Fibroblast of upper back skin (primary cell): ENCODE data around the gene GCK.
A peak's percentile ranks its signal among the peaks of the same experiment; 100 is the strongest.

Experiments used
- DNase-seq: peaks from one replicate; pipeline ENCODE4 v3.0.0-alpha.2; 2013

The GCK gene

GRCh38 chr7:44222074-44222473, 32.8 kb upstream of the GCK start:
- no peak for DNase-seq

DNA sequence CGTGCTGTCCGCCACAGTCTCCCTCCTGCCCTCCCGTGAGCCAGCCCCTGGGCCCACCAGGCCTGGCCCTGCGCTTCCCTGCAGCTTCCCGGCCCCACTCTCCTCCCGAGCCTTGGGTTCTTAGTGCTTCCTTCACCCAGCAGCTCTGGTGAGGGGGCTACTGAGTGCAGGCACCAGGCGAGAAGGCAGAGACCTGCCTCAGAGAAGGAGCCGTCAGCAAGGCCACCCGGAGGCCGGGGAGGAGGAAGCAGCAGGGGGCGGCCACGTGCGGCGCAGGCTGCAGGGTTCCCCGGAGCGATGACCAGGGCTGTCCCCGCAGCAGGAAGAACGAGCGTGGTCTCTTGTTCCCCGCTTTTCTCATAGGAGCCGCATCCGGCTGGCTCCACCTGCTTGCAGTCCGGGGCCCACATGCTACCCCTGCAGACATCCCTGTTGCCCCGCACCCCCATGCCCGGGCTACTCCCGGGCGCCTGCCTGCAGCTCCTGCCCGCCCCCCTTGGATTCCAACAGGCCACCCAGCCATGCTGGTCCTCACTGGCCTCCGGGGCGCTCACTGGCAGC, 32.1 kb upstream of the GCK start:
- peak; percentile 9 for DNase-seq

GRCh38 chr7:44220358-44221112, 31.3 kb upstream of the GCK start:
- no peak for DNase-seq

- DNase-seq, result no peak
These were observed 30.8 kb upstream of the GCK start for GRCh38 chr7:44220046-44220357.

DNA sequence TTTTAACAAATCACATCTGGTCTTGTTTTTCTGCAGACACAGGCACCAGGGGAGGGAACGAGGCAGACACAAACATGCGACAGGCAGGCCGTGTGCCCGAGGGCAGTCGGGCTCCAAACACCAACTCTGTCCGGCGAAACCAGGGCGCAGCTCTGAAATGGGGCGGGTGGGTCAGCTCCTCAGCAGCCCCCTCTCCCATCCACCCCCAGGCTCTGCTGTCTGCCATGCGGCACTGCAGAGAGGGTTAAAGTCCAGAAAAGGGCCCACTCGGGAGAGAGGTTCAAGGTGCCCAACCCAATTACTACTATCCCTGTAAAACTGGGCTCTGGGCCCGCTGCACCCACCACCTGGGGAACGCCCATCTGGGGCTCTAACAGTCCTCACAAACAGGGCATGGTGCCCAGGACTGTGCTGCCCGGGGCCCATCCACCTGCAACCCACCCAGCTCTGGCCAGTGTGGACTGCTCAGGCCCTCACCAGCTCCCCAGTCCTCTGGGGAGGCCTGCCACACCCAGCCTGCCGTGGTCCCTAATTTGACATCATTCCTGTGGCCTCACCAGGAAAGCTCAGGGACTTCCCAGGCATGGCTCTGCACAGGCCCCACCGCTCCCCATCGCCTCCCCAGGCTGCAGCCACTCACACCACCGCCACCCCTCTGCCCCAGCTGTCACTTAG, 30.3 kb upstream of the GCK start:
- no peak for DNase-seq

DNA sequence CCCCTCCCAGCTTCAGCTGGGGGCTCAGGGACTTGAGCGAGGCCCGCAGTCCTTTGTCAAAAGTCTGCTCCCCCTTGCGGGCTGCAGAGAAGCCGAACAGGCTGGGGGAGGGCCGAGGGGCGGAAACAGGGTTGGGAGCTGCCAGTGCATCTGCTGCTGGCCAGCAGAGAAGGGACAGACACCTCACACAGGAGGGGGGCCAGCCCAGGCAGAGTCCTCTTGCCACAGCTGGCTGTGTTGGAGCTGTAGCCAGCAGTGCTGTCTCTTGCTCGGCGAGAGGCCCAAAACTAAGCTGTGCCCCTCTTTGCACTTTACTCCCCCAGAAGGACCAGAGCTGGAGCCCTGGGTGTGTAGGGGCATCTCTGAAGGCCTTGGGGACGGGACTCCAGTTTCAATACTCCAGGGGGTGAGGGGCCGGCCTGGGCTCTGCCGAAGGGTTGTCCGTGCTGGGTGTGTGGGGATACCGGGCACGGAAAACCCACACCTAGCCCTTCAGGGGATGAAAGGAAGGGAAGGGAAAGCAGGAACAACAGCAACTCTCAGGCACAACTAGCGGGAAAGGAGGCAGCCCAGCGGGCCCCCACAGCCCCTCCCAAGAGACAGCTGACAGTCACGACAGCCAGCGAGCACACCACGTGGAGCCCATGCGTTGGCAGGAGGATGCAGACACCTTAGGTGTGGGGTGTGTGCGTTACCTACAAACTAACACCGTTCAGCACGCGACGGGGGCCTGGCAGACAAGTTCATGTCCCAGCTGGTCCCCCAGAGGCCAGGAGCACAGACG, 29.4 kb upstream of the GCK start:
- no peak for DNase-seq

- no peak for DNase-seq
These were observed 28.7 kb upstream of the GCK start for GRCh38 chr7:44217852-44218402.

DNA sequence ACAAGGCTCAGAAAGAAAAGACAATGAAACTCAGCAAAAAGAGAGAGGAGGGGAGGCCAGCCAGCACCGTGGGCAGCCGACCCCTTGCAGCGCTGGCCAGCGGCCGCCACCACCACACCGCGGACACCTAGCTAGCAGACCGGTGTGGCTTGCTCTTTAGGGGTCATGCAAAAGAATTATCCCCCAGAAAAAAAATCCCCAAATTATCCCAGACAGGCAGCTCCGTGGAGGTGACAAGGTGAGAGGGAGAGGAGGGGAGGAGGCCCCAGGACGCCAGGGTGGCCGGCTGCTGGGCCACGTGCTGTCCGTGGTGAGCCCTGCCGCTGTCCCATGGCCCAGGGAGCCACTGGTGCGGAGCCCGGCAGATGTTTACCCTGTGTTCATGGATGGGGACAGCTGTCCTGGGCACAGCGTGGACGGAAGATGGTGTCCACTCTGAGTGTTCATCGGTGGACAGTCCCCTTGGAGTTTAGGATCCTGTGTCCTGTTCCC, 28.0 kb upstream of the GCK start:
- DNase-seq, result no peak

- DNase-seq, result no peak
These were observed 27.4 kb upstream of the GCK start for GRCh38 chr7:44216521-44217222.

DNA sequence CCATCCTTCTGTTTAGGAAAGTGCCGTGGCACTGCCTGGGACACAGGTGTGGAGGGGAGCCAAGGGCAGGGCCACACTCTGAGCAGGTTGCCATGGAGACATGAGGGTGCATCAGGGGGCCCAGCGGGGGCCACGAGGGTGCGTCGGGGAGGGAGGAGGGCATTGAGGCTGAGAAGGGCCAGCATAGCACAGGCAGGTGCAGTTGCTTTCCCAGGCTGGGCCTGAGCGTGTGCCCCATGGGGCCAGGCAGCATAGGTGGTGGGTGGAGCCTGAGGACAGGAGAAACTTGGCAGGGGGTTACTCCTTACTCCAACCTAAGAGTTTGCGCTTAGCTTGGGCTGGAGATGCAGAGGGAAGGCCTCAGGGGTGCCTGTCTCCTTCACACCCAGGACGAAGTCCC, 26.8 kb upstream of the GCK start:
- DNase-seq, result no peak

DNA sequence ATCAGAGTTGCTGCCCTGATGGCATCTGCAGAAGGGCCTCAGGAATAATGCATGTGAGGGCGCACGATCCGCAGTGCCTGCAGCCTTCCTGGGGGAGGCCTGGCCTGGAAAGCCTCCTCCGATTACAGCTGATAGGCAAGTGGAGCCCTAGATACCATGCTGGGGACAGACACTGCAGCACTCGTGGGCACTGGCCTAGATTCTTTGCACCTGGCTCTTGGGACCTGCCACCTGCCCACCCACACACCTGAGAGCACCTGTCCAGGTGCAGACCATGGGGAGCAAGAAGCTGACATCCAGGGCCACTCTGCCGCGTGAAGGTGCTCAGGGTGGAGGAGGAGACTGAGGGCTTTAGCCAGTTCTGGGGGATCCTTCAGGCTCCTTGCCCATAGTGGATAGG, 26.3 kb upstream of the GCK start:
- no peak for DNase-seq

GRCh38 chr7:44213877-44214388, 24.7 kb upstream of the GCK start:
- no peak for DNase-seq

DNA sequence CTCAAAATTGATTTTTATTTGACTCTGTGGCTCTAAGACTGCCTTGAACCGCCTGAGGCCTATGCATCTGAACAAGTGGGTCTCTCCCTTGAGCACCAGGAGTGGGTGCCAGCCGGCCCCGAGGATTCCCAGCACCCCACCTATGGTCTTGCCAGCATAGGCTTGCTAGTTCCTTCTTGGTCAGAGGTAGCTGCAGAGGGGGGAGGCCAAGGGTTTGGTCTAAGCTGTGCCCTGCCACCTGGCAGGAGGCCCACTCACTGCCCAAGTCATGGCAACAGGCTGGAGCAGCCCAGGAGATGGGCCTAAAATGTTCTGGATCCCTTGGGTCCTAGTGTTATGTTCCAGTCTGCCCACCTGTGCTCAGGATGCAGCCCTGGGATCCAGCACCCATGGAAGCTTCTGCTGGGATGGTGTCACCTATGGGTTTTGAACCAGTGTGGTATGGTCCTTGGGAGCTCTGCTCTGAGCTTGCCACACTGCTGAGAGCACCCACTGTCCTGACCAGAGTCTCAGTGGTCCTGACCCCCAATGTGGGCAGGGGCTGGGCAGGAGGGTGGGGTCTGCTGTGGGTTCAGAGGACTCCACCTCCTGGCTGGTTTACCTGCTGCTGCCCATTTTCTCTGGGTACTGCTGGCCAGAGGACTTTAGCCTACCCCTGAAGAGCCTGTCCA, 24.1 kb upstream of the GCK start:
- DNase-seq, result no peak

GRCh38 chr7:44212581-44213184, 23.4 kb upstream of the GCK start:
- no peak for DNase-seq

GRCh38 chr7:44212018-44212417, 22.8 kb upstream of the GCK start:
- no peak for DNase-seq

GRCh38 chr7:44211126-44211675, 22.0 kb upstream of the GCK start:
- no peak for DNase-seq

DNA sequence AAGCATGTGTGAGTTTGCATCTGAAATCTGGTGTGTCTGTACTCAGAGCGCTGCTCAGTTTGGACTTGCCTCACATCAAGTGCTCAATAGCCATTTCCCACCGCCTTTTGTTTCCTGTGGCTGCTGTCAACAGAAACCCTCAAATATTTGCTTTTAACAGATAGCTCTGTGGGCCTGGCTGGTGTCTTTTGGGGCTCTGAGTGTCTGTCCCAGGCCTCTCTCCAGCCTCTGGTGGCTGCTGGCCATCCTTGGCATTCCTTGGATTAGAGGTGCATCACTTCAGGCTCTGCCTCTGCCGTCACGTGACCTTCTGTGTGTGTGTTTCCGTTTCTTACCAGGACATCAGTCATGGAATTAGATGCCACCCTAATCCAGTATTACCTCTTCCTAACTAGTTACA, 20.9 kb upstream of the GCK start:
- no peak for DNase-seq

DNA sequence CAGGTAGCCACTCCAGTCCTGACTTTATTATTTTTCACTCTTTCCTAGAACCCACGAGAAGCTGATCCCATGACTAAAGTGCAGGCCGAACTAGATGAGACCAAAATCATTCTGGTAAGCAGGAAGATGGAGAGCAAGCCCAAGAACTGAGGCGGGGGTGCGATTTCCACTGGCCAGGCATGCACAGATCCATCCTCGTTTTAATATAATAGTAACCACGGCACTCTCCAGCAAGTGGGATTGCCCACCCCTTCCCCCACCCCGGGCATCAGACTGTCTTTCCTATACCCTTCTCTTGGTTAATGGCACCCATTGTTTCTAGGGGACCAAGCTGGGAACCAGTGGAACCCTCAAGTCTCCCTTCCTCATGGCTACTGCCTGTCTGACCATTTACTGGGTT, 18.8 kb upstream of the GCK start:
- DNase-seq, result no peak

GRCh38 chr7:44206008-44206407, 16.8 kb upstream of the GCK start:
- no peak for DNase-seq

- DNase-seq, result peak; percentile 9
These were observed 12.6 kb upstream of the GCK start for GRCh38 chr7:44201813-44202212.
